CD4-positive, alpha-beta memory T cell (primary cell): Measurements from ENCODE around the gene UBE2B. TPM values are rescaled to one million over a fixed set of nuclear protein-coding genes. Genes with fewer than 3 reads are reported as not detected.
"Not testable (repeated sequence)": the region's sequence is repeated elsewhere in the genome, so short reads cannot be mapped to it uniquely, and the experiment has no call there.

Source experiments
- CTCF ChIA-PET: fragments of 350-600 bp; sonication (Branson Sonifier 250); formaldehyde crosslinking; loops from one replicate; lab custom pipeline; 2021; ENCODE audit warnings: inconsistent platforms; ENCODE audit not compliant: partially characterized antibody; lab: Charles Lee
- POLR2A ChIA-PET: fragments of 350-600 bp; sonication (Branson Sonifier 250); formaldehyde crosslinking; loops from one replicate; lab custom pipeline; 2021; ENCODE audit not compliant: partially characterized antibody; lab: Charles Lee
- DNase-seq, 5 donors: peaks; one replicate each; pipeline versions ENCODE4 v3.0.0 to v3.0.0-alpha.2; 2020 to 2022; ENCODE audit warnings: mixed read lengths in 1 of 5
- H3K27ac ChIP-seq: one replicate; pipeline ENCODE4 v1.7.0; 2013; ENCODE audit warnings: low read depth, low read length
- H3K27me3 ChIP-seq: 2 replicates; pipeline ENCODE4 v1.7.0; 2013; ENCODE audit warnings: mild to moderate bottlenecking, low read length, moderate library complexity; ENCODE audit not compliant: insufficient read depth
- H3K36me3 ChIP-seq: 2 replicates; pipeline ENCODE4 v1.7.0; 2013; ENCODE audit warnings: mild to moderate bottlenecking, low read length, moderate library complexity; ENCODE audit not compliant: insufficient read depth
- H3K4me1 ChIP-seq: 2 replicates; pipeline ENCODE4 v1.7.0; 2013; ENCODE audit warnings: mild to moderate bottlenecking, low read length, moderate library complexity; ENCODE audit not compliant: insufficient read depth
- H3K4me3 ChIP-seq, 2 donors: one replicate each; pipeline ENCODE4 v1.7.0; 2013; ENCODE audit warnings: low read length in 2 of 2, mild to moderate bottlenecking in 1 of 2
- H3K9me3 ChIP-seq, 2 donors: one replicate each; pipeline ENCODE4 v1.7.0; 2013; ENCODE audit warnings: low read length in 2 of 2, control low read depth in 1 of 2; ENCODE audit not compliant: control insufficient read depth in 1 of 2
- H3K27ac Mint-ChIP-seq, 7 donors: one replicate each; pipeline ENCODE4 v1.8.0; 2020 to 2021; ENCODE audit warnings: mixed read lengths in 7 of 7, mild to moderate bottlenecking in 6 of 7, inconsistent platforms in 3 of 7, moderate library complexity in 3 of 7
- H3K27me3 Mint-ChIP-seq, 2 donors: one replicate each; pipeline ENCODE4 v1.8.0; 2020 to 2021; ENCODE audit warnings: mixed read lengths in 2 of 2
- H3K36me3 Mint-ChIP-seq, 2 donors: one replicate each; pipeline ENCODE4 v1.8.0; 2020 to 2021; ENCODE audit warnings: mixed read lengths in 2 of 2, inconsistent platforms in 1 of 2, mild to moderate bottlenecking in 1 of 2
- H3K4me1 Mint-ChIP-seq, 4 donors: one replicate each; pipeline ENCODE4 v1.8.0; 2020 to 2021; ENCODE audit warnings: mixed read lengths in 4 of 4, mild to moderate bottlenecking in 1 of 4
- H3K4me3 Mint-ChIP-seq, 8 donors: one replicate each; pipeline ENCODE4 v1.8.0; 2020 to 2021; ENCODE audit warnings: mixed read lengths in 8 of 8, mild to moderate bottlenecking in 7 of 8, moderate library complexity in 6 of 8, inconsistent platforms in 3 of 8
- H3K9me3 Mint-ChIP-seq, 8 donors: one replicate each; pipeline ENCODE4 v1.8.0; 2020 to 2021; ENCODE audit warnings: mixed read lengths in 8 of 8, mild to moderate bottlenecking in 5 of 8, inconsistent platforms in 3 of 8, moderate library complexity in 1 of 8
- intact Hi-C: fragments of 100-400 bp; cut with micrococcal nuclease; formaldehyde crosslinking; loops from one replicate; pipeline ENCODE4 v1.15.1; 2023
- polyA plus RNA-seq, 2 donors: library from polyadenylated mRNA; unstranded; fragments of 300-500 nt; fragmentation: Illumina TruSeq; gene quantifications; one replicate each; pipeline ENCODE4 v1.2.3, GENCODE V29; 2021
- total RNA-seq, 2 experiments: library from RNA; stranded (reverse); gene quantifications; one replicate each; pipeline ENCODE4 v1.2.3, GENCODE V29; 2021

UBE2B gene
- total and polyA plus RNA-seq, 4 experiments from 2014 or later = 86.9 to 124 (median 120) TPM

DNA sequence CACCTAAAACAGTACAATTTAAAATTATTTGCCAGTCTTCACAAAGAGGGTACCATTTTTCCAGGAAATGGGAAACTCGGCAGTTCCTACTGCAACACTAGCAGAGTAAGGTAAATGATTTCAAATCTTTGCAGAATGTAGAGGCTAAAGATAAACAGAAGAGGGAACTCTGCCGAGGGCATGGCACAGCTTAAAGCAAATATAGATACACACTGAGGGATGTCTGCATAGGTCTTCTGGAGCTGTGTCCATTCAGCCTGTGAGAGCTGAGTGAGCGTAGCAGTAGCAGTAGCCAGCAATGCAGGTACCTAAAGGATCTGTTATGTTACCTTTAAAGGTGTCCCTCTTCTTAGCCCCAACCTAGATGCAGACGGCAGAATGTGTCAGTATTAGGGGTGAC is 21.9 kb upstream of the UBE2B start:
- intact Hi-C loops = no loop called here
- Histone ChIP-seq H3K4me3 (no peak overlapping the region), H3K9me3 (no peaks in the 10 kb centered on the region), H3K4me1 (no peaks in the 10 kb centered on the region), H3K27ac (no peak overlapping the region), H3K27me3 (no peaks in the 10 kb centered on the region), H3K36me3 (no peaks in the 10 kb centered on the region)
- POLR2A ChIA-PET = no interaction called here
- no peaks in the 10 kb centered on the region for H3K4me1 Mint-ChIP-seq
- H3K27ac Mint-ChIP-seq = no peak overlapping the region
- no peak for DNase-seq
- no peak overlapping the region for H3K4me3 Mint-ChIP-seq
- CTCF ChIA-PET = interaction anchor here (1.3 to 1.4 kb wide), 2 partner anchors 9 to 229 kb away, joined by 3 read pairs; no protein-coding TSS in a partner anchor
- H3K27me3 Mint-ChIP-seq = no peaks in the 10 kb centered on the region
- no peaks in the 10 kb centered on the region for H3K36me3 Mint-ChIP-seq
- no peaks in the 10 kb centered on the region for H3K9me3 Mint-ChIP-seq

DNA sequence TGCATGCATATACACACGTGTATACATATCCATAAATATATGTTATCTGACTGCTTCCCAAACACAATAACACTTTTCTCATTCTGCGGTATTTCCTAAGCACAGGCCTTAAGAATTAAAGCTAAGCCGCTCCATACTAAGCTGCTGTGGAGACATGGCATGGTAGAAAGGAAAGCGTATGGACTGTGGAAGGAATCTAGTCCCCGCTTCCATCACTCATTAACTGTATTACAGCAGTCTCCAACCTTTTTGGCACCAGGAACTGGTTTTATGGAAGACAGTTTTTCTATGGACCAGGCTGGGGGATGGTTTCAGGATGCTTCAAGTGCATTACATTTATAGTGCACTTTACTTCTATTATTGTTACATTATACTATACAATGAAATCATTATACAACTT is 15.7 kb upstream of the UBE2B start:
- Histone ChIP-seq H3K9me3 (no peaks in the 10 kb centered on the region), H3K36me3 (no peaks in the 10 kb centered on the region), H3K27ac (no peak overlapping the region), H3K27me3 (no peaks in the 10 kb centered on the region), H3K4me3 (no peak overlapping the region), H3K4me1 (no peaks in the 10 kb centered on the region)
- ChIA-PET POLR2A (no interaction called here), CTCF (no interaction called here)
- intact Hi-C loops = no loop called here
- DNase-seq = no peak
- Mint-ChIP-seq H3K27ac (no peak overlapping the region), H3K27me3 (no peaks in the 10 kb centered on the region), H3K4me1 (peaks cover 0 to 2% (median 0%) of the 10 kb centered on the region in 4 donors), H3K36me3 (no peaks in the 10 kb centered on the region), H3K4me3 (no peak overlapping the region), H3K9me3 (no peaks in the 10 kb centered on the region)

DNA sequence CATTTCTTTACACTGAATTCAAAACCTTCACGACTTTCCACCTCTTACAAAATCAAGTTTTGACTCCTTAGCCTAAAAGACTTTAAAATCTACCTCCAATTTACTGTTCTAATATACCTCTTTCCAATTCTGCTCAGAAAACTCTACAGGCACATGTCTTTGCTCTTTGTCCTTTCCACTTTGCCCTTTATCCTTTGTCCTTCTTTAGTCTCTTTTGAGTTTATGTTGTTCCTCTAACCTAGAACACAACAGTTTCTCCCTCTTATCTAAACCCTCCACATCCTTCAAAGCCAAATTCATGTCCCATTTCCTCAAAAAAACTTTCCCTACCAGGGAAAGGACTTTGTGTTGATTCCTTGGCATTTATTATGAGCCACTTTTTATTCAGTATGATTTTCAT is 5.8 kb upstream of the UBE2B start:
- no peak overlapping the region for H3K4me3 ChIP-seq
- Mint-ChIP-seq H3K9me3 (peaks cover 0 to 5% (median 0%) of the 10 kb centered on the region in 8 donors), H3K4me3 (peak overlapping the region in 2 of 8 donors; percentile 0 to 21), H3K27me3 (no peaks in the 10 kb centered on the region), H3K4me1 (peaks cover 23 to 30% (median 26%) of the 10 kb centered on the region in 4 donors), H3K27ac (peak overlapping the region in 3 of 7 donors; percentile 42 to 87 (median 63)), H3K36me3 (peaks cover 5 to 8% of the 10 kb centered on the region in 2 donors)
- H3K4me1 ChIP-seq = peaks cover 32% of the 10 kb centered on the region
- DNase-seq = no peak
- intact Hi-C loops = no loop called here
- H3K27ac ChIP-seq = no peak overlapping the region
- no peaks in the 10 kb centered on the region for H3K27me3 ChIP-seq
- ChIA-PET CTCF (no interaction called here), POLR2A (interaction anchor here (4.2 kb wide), 1 partner anchor 46 kb away, joined by 13 read pairs; the partner anchor contains the start of gene CDKN2AIPNL)
- no peaks in the 10 kb centered on the region for H3K9me3 ChIP-seq
- H3K36me3 ChIP-seq = no peaks in the 10 kb centered on the region

DNA sequence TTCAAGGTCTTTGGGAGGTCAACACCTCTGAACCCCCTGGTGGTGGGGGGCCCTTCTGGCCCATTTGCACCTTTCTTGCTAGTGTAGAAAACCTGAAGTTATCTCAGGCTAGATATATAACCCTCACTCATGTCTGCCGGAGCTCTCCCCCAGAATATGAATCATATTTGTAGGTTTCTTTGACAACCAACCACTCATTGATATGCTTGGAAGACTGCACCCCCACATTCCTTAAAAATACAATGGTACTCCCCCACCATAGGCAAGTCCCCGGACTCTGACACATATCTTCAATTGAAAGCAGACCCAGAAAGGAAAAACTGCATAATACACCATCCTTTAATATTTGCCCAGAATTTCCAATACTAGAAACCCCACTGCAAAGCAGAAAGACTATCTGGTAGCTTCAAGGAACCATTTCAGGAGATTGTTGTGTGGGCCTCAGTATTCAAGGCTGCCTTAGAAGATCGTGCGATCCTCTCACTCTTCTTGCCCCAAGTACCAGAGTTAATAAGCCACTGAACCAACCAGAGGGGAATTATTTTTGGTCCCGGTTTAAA is 978 bp upstream of the UBE2B start:
- peaks cover 58% of the 10 kb centered on the region for H3K4me1 ChIP-seq
- H3K27ac Mint-ChIP-seq = peak overlapping the region; percentile 97 to 100 (median 100)
- ChIA-PET POLR2A (interaction anchor here (0.6 to 7.0 kb wide), 14 partner anchors 12 to 534 kb away, joined by 3 to 159 read pairs (median 6); partner anchors contain the start of genes CDKN2AIPNL, JADE2, PCBD2 and PPP2CA), CTCF (interaction anchor here (1.4 to 4.1 kb wide), 3 partner anchors 41 to 158 kb away, joined by 4 to 20 read pairs (median 4); partner anchors contain the start of gene CDKN2AIPNL)
- H3K9me3 ChIP-seq = no peaks in the 10 kb centered on the region
- H3K27me3 ChIP-seq = no peaks in the 10 kb centered on the region
- H3K4me3 ChIP-seq = peak overlapping the region; percentile 71 to 86
- peaks cover 0 to 15% (median under 1%) of the 10 kb centered on the region in 8 donors for H3K9me3 Mint-ChIP-seq
- H3K27me3 Mint-ChIP-seq = peaks cover 0 to 5% of the 10 kb centered on the region in 2 donors
- peaks cover 10 to 44% of the 10 kb centered on the region in 2 donors for H3K36me3 Mint-ChIP-seq
- peak overlapping the region; percentile 96 to 99 (median 98) for H3K4me3 Mint-ChIP-seq
- DNase-seq = peak in 2 of 5 donors; percentile 8 to 41
- intact Hi-C loops = loop anchor here (2.0 to 5.0 kb wide), 3 partner anchors 194 to 262 kb away; partner anchors contain the start of genes SAR1B and SKP1
- peak overlapping the region; percentile 99 for H3K27ac ChIP-seq
- peaks cover 42 to 72% (median 52%) of the 10 kb centered on the region in 4 donors for H3K4me1 Mint-ChIP-seq
- no peaks in the 10 kb centered on the region for H3K36me3 ChIP-seq

DNA sequence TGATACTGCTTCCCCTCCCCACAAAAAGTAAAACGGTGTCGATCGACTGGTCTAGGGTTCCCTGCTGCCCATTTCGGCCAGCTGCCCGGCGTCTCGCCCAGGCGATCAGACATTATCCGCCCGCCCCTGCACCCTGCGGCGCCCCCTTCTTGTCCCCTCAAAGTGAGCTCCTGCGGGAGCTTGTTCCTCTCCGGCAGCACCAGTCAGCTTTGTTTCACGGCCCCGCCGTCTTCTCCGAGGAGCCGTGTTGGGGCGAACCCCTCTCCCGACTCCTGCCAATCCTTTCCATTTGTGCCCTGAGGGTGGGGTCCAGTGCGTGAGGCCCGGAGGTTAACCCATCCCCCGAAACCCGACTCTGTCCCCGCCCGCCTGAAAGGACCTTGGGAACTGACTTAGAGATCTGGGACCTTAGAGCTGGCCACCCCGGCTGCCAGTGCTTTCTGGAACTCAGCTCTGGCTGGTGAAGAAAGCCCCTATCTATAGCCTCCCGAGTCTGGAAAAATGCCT is 518 bp downstream of the UBE2B start:
- peak overlapping the region; percentile 99 for H3K27ac ChIP-seq
- peaks cover 53% of the 10 kb centered on the region for H3K4me1 ChIP-seq
- peak overlapping the region; percentile 96 to 99 (median 98) for H3K4me3 Mint-ChIP-seq
- peaks cover 12 to 51% of the 10 kb centered on the region in 2 donors for H3K36me3 Mint-ChIP-seq
- H3K4me3 ChIP-seq = peak overlapping the region; percentile 86 to 92
- CTCF ChIA-PET = interaction anchor here (0.6 to 1.7 kb wide), 11 partner anchors 10 to 215 kb away, joined by 3 to 7 read pairs (median 6); partner anchors contain the start of gene CDKN2AIPNL
- peaks cover 35 to 75% (median 46%) of the 10 kb centered on the region in 4 donors for H3K4me1 Mint-ChIP-seq
- peak; percentile 29 to 52 (median 37) for DNase-seq
- H3K9me3 Mint-ChIP-seq = peaks cover 0 to 12% (median under 1%) of the 10 kb centered on the region in 8 donors
- H3K27ac Mint-ChIP-seq = peak overlapping the region; percentile 97 to 100 (median 100)
- H3K9me3 ChIP-seq = no peaks in the 10 kb centered on the region
- peaks cover 0 to 5% of the 10 kb centered on the region in 2 donors for H3K27me3 Mint-ChIP-seq
- intact Hi-C loops = loop anchor here (1.0 to 5.0 kb wide), 6 partner anchors 39 to 276 kb away; partner anchors contain the start of genes CDKN2AIPNL, JADE2, SAR1B and SEC24A
- H3K36me3 ChIP-seq = no peaks in the 10 kb centered on the region
- no peaks in the 10 kb centered on the region for H3K27me3 ChIP-seq
- POLR2A ChIA-PET = interaction anchor here (0.7 to 7.0 kb wide), 33 partner anchors 9 to 532 kb away, joined by 3 to 159 read pairs (median 5); partner anchors contain the start of genes CAMLG, CDKN2AIPNL, JADE2 and PCBD2

DNA sequence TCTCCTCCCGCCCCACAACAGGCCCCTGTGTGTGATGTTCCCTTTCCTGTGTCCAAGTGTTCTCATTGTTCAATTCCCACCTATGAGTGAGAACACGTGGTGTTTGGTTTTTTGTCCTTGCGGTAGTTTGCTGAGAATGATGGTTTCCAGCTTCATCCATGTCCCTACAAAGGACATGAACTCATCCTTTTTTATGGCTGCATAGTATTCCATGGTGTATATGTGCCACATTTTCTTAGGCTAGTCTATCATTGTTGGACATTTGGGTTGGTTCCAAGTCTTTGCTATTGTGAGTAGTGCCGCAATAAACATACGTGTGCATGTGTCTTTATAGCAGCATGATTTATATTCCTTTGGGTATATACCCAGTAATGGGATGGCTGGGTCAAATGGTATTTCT is 2.3 kb downstream of the UBE2B start:
- H3K36me3 ChIP-seq, H3K27ac ChIP-seq, DNase-seq, H3K4me3 ChIP-seq, H3K27me3 ChIP-seq, H3K9me3 ChIP-seq, H3K9me3 Mint-ChIP-seq, CTCF ChIA-PET, POLR2A ChIA-PET, H3K27me3 Mint-ChIP-seq: not testable (repeated sequence)
- intact Hi-C loops = loop anchor here (5.0 kb wide), 2 partner anchors 204 to 259 kb away; partner anchors contain the start of gene SAR1B
- Mint-ChIP-seq H3K4me3 (peak overlapping the region in 7 of 8 donors; percentile 48 to 77 (median 70)), H3K27ac (peak overlapping the region in 5 of 7 donors; percentile 42 to 98 (median 77)), H3K4me1 (peaks cover 36 to 79% (median 47%) of the 10 kb centered on the region in 4 donors), H3K36me3 (peaks cover 18 to 63% of the 10 kb centered on the region in 2 donors)
- H3K4me1 ChIP-seq = peaks cover 48% of the 10 kb centered on the region
